Common myeloid progenitor, CD34-positive (primary cell): ENCODE measurements around the gene LRRFIP2.
"Not testable (repeated sequence)": the region's sequence is repeated elsewhere in the genome, so short reads cannot be mapped to it uniquely, and the experiment has no call there.

Experiments
- CTCF ChIA-PET: fragments of 350-600 bp; sonication (Branson Sonifier 250); formaldehyde crosslinking; loops from one replicate; lab custom pipeline; 2021; ENCODE audit warnings: antibody characterized with exemption; lab: Charles Lee
- POLR2A ChIA-PET: fragments of 350-600 bp; sonication (Branson Sonifier 250); formaldehyde crosslinking; loops from one replicate; lab custom pipeline; 2021; ENCODE audit warnings: antibody characterized with exemption; lab: Charles Lee
- DNase-seq, 3 donors: peaks; one replicate each; pipeline versions ENCODE4 v3.0.0 to v3.0.0-alpha.2; 2013
- H3K27ac ChIP-seq, 2 experiments: 1 replicate in 1 of 2; 2 replicates in 1 of 2; pipeline ENCODE4 v1.7.0; 2013; ENCODE audit warnings: inconsistent platforms in 2 of 2, low read length in 2 of 2, mild to moderate bottlenecking in 2 of 2, low read depth in 1 of 2, moderate library complexity in 1 of 2; ENCODE audit not compliant: severe bottlenecking in 2 of 2, insufficient read depth in 1 of 2, poor library complexity in 1 of 2
- H3K27me3 ChIP-seq, 5 experiments: replicated peaks in 2 of 5; 1 replicate in 3 of 5; 2 replicates in 2 of 5; pipeline versions ENCODE4 v1.6.1 to v1.7.0; 2013; ENCODE audit warnings: low read length in 4 of 5, mild to moderate bottlenecking in 2 of 5, moderate library complexity in 2 of 5, inconsistent platforms in 1 of 5; ENCODE audit not compliant: insufficient read depth in 5 of 5, control insufficient read depth in 4 of 5
- H3K36me3 ChIP-seq, 4 experiments: 1 replicate in 2 of 4; 2 replicates in 2 of 4; pipeline versions ENCODE4 v1.6.1 to v1.7.0; 2013; ENCODE audit warnings: low read length in 3 of 4, control low read depth in 1 of 4, mild to moderate bottlenecking in 1 of 4; ENCODE audit not compliant: control insufficient read depth in 4 of 4, insufficient read depth in 4 of 4
- H3K4me1 ChIP-seq, 4 experiments: 1 replicate in 3 of 4; 2 replicates in 1 of 4; pipeline versions ENCODE4 v1.6.1 to v1.7.1; 2013; ENCODE audit warnings: low read length in 3 of 4, mild to moderate bottlenecking in 3 of 4, control low read depth in 1 of 4, inconsistent platforms in 1 of 4, moderate library complexity in 1 of 4; ENCODE audit not compliant: control insufficient read depth in 4 of 4, insufficient read depth in 4 of 4; ENCODE audit errors: control extremely low read depth in 1 of 4
- H3K4me3 ChIP-seq, 7 experiments: 1 replicate in 4 of 7; 2 replicates in 3 of 7; pipeline versions ENCODE4 v1.5.1 to v1.7.0; 2013; ENCODE audit warnings: mild to moderate bottlenecking in 7 of 7, low read length in 6 of 7, moderate library complexity in 6 of 7, inconsistent platforms in 2 of 7, low read depth in 2 of 7, control low read depth in 1 of 7; ENCODE audit not compliant: insufficient read depth in 4 of 7, control insufficient read depth in 1 of 7; ENCODE audit errors: extremely low read depth in 1 of 7
- H3K9me3 ChIP-seq, 5 experiments: 1 replicate in 4 of 5; 2 replicates in 1 of 5; pipeline versions ENCODE4 v1.6.1 to v1.7.1; 2013; ENCODE audit warnings: low read length in 4 of 5, mild to moderate bottlenecking in 2 of 5, inconsistent platforms in 1 of 5, low read depth in 1 of 5, moderate library complexity in 1 of 5; ENCODE audit not compliant: control insufficient read depth in 4 of 5, insufficient read depth in 2 of 5; ENCODE audit errors: control extremely low read depth in 1 of 5
- WGBS: methylation state at CpG from one replicate; pipeline ENCODE4 v1.1.5; 2013; ENCODE audit not compliant: insufficient coverage; 5-methylcytosine and 5-hydroxymethylcytosine counted together

LRRFIP2 gene

DNA sequence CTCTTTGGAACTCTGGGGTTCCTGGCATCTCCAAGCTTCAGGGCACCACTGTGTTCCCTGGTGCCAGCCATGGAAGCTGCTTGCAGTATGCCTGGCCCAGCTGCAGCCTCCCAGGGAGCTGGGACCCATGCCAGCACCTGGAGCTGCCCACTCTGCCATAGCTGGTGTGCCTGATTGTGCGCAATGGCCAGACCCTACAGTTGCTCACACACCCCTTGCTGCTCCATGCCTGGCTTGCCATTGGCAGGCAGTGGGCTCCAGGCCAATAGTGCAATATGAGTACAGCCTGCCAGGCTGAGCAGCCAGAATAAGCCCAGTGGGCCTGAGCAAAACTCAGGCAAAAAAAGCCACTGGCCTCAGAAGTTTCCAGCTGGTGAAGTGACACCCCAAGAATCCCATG, 43.8 kb upstream of the LRRFIP2 start:
- Histone ChIP-seq H3K27ac (no peak overlapping the region), H3K9me3 (peaks cover 0 to 10% (median 6%) of the 10 kb centered on the region in 5 experiments), H3K4me1 (peaks cover 0 to 3% (median 2%) of the 10 kb centered on the region in 4 experiments), H3K27me3 (no peaks in the 10 kb centered on the region), H3K36me3 (no peaks in the 10 kb centered on the region), H3K4me3 (no peak overlapping the region)
- no peak for DNase-seq
- 100% methylated on average over 1 of the region's 1 CpG for WGBS
- ChIA-PET POLR2A (no interaction called here), CTCF (interaction anchor here (0.6 to 1.5 kb wide), 3 partner anchors 43 to 660 kb away, joined by 3 read pairs; no protein-coding TSS in a partner anchor)

GRCh38 chr3:37217098-37217849, 42.9 kb upstream of the LRRFIP2 start:
- POLR2A ChIA-PET, result no interaction called here
- H3K27ac ChIP-seq, result no peak overlapping the region
- DNase-seq, result no peak
- H3K27me3 ChIP-seq, result no peaks in the 10 kb centered on the region
- no peak overlapping the region for H3K4me3 ChIP-seq
- 96% methylated on average over 9 of the region's 10 CpGs for WGBS
- no peaks in the 10 kb centered on the region for H3K36me3 ChIP-seq
- peaks cover 0 to 10% (median 6%) of the 10 kb centered on the region in 5 experiments for H3K9me3 ChIP-seq
- H3K4me1 ChIP-seq, result no peaks in the 10 kb centered on the region
- CTCF ChIA-PET, result interaction anchor here (0.6 to 1.1 kb wide), 2 partner anchors 69 to 661 kb away, joined by 3 read pairs; no protein-coding TSS in a partner anchor

DNA sequence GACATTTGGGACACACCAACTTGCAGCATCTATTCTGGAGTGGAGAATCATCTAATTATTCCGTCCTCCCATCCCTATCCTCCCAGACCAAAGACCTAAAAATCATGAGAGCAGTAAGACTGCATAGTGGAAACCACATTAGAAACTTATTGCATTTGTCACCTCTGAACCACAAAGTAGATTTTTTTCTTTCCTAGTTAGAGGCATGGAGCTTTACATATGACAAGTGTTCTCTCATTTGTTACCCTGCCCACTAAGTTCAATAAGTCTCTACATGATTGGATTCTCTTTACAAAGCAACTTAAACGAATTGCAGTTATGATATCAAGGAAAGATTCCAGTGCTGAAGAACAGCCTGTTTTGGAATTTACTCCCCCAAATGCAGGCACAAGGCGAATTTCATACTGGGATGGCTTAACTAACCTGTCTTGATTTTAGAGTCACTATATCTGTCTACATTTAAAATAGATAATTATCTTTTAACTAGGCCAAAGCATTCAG, 42.3 kb upstream of the LRRFIP2 start:
- Histone ChIP-seq H3K9me3 (peaks cover 0 to 10% (median 6%) of the 10 kb centered on the region in 5 experiments), H3K36me3 (no peaks in the 10 kb centered on the region), H3K27ac (no peak overlapping the region), H3K27me3 (no peaks in the 10 kb centered on the region), H3K4me3 (no peak overlapping the region), H3K4me1 (no peaks in the 10 kb centered on the region)
- POLR2A ChIA-PET, result no interaction called here
- 100% methylated on average over 2 of the region's 3 CpGs for WGBS
- DNase-seq, result no peak
- CTCF ChIA-PET, result interaction anchor here (1.1 kb wide), 1 partner anchor 68 kb away, joined by 3 read pairs; no protein-coding TSS in a partner anchor

GRCh38 chr3:37214076-37214475, 39.7 kb upstream of the LRRFIP2 start:
- ChIA-PET CTCF (interaction anchor here (0.6 to 2.4 kb wide), 19 partner anchors 10 to 308 kb away, joined by 3 to 12 read pairs (median 3); partner anchors contain the start of gene TRANK1), POLR2A (no interaction called here)
- Histone ChIP-seq H3K36me3 (no peaks in the 10 kb centered on the region), H3K9me3 (peaks cover 0 to 10% (median 6%) of the 10 kb centered on the region in 5 experiments), H3K27me3 (no peaks in the 10 kb centered on the region), H3K27ac (no peak overlapping the region), H3K4me3 (no peak overlapping the region), H3K4me1 (no peaks in the 10 kb centered on the region)
- DNase-seq, result no peak
- WGBS, result 58% methylated on average over 2 of the region's 3 CpGs

DNA sequence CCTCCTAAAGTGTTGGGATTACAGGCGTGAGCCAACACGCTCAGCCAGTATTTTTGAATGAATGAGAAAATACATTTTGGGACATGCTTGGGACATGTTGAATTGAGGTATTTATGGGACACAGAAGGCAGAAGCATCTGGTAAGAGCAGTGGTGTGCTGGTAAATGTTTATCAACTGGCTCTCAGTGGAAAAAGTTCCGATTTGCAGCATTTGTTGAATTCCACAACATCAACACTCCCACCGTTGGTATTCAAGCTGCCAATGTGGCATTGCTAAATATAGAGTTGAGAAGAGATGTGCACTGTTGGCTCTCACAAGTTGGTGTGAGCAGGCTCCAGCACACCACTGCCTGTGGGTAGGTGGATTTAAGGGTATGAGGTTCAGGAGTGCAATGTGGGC, 35.8 kb upstream of the LRRFIP2 start:
- no CpG with 5 or more reads among the region's 4 CpGs for WGBS
- H3K27ac ChIP-seq, result no peak overlapping the region
- CTCF ChIA-PET, result interaction anchor here (2.3 kb wide), 1 partner anchor 63 kb away, joined by 6 read pairs; no protein-coding TSS in a partner anchor

DNA sequence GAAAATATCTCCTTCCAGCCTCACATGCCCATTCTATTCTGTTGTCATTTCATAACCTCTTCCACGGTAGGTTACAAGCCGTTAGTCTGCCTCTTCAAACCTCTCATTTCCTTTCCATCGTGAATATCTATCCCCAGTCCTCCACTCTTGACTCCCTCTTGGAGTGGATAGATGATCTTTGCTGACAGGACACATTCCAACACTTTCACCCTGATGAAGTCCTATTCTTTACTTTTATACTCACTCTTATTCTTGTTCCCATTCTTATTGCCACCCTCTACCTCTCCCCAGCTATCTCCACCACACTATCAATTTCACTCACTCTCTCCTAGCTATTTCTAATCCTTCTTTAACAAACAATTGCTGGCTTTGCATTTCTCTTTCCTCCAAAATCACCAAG, 34.2 kb upstream of the LRRFIP2 start:
- H3K27me3 ChIP-seq, DNase-seq, H3K27ac ChIP-seq, H3K4me3 ChIP-seq, H3K9me3 ChIP-seq, POLR2A ChIA-PET, H3K4me1 ChIP-seq, CTCF ChIA-PET, H3K36me3 ChIP-seq: not testable (repeated sequence)
- WGBS, result 100% methylated on average over 3 of the region's 3 CpGs

More for the DNA sequence above, 35.8 kb upstream of the LRRFIP2 start:
- H3K4me3 ChIP-seq, result no peak overlapping the region
- peaks cover 0 to 2% (median 0%) of the 10 kb centered on the region in 5 experiments for H3K9me3 ChIP-seq
- POLR2A ChIA-PET, result no interaction called here
- no peaks in the 10 kb centered on the region for H3K27me3 ChIP-seq
- no peaks in the 10 kb centered on the region for H3K36me3 ChIP-seq
- DNase-seq, result no peak
- no peaks in the 10 kb centered on the region for H3K4me1 ChIP-seq

DNA sequence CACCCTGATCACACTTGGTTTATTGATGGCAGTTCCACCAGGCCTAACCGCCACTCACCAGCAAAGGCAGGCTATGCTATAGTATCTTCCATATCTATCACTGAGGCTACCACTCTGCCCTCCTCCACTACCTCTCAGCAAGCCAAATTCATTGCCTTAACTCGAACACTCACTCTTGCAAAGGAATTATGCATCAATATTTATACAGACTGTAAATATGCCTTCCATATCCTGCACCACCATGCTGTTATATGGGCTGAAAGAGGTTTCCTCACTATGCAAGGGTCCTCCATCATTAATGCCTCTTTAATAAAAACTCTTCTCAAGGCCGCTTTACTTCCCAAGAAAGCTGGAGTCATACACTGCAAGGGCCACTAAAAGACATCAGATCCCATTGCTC, 33.6 kb upstream of the LRRFIP2 start:
- CTCF ChIA-PET, POLR2A ChIA-PET, H3K27me3 ChIP-seq, DNase-seq, H3K4me1 ChIP-seq, H3K4me3 ChIP-seq, H3K27ac ChIP-seq, H3K9me3 ChIP-seq, H3K36me3 ChIP-seq: not testable (repeated sequence)
- 100% methylated on average over 1 of the region's 3 CpGs for WGBS
